Inflammatory macrophage (primary cell): ENCODE data around the gene PLRG1.
"Not testable (repeated sequence)": the region's sequence is repeated elsewhere in the genome, so short reads cannot be mapped to it uniquely, and the experiment has no call there.

Experiments
- DNase-seq, 2 donors: peaks; one replicate each; pipeline ENCODE4 v3.0.0-alpha.2; 2020 to 2022
- total RNA-seq, 18 experiments: gene quantifications; one replicate each; lab custom pipeline; 2026; ENCODE audit warnings: mixed read lengths in 6 of 18, inconsistent platforms in 2 of 18; lab: John Stamatoyannopoulos, UW

Gene PLRG1
- total RNA-seq: 29.8 to 76.5 (median 60.2) reads per million in 18 experiments

DNA sequence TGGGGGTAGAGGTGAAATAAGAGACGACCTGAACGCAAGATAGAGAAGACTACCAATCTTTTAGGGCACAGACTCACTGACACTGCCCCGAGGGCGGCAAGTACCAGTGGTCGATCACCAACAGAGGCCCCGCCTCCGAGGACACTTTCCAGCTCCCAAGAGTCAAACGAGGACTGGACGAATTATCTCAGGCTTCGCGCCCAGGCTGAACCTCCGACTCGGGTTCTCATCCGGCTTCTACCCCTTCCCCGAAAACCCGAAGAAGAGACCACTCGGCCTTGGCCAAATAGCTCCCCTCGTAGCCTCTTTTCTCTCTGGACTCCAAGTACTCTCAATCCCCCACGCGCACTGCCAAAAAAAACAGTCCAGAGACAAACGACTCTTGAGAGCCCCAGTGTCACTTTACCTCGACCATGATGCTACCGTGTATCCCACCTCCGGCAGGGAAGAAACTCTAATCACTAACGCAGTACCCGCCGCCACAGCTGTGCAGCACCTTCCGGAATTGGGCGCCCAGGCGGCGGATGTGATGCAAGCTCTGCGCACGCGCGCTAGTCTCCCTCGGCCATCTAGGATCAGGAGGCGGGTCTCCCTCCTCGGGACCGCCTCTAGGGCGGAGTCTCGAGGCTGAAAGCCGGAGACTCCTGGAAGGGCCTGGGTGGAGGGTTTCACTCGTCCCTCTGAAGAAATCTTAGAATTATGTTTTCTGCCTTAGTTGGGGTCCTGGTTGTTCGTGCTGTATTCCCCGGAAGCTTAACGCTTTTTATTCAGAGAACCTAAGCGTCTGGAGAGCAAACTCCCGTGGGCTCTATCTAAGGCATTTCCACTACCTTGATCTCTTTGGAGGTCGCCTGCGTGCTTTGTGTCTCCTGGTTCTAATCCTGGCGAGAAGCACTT is at the start of gene PLRG1:
Gene PLRG1 (minus strand): TSS at position 507 of the 897 bp plus-strand sequence. CDS start 92 bp downstream, at position 415.
- DNase-seq: peak; percentile 97

DNA sequence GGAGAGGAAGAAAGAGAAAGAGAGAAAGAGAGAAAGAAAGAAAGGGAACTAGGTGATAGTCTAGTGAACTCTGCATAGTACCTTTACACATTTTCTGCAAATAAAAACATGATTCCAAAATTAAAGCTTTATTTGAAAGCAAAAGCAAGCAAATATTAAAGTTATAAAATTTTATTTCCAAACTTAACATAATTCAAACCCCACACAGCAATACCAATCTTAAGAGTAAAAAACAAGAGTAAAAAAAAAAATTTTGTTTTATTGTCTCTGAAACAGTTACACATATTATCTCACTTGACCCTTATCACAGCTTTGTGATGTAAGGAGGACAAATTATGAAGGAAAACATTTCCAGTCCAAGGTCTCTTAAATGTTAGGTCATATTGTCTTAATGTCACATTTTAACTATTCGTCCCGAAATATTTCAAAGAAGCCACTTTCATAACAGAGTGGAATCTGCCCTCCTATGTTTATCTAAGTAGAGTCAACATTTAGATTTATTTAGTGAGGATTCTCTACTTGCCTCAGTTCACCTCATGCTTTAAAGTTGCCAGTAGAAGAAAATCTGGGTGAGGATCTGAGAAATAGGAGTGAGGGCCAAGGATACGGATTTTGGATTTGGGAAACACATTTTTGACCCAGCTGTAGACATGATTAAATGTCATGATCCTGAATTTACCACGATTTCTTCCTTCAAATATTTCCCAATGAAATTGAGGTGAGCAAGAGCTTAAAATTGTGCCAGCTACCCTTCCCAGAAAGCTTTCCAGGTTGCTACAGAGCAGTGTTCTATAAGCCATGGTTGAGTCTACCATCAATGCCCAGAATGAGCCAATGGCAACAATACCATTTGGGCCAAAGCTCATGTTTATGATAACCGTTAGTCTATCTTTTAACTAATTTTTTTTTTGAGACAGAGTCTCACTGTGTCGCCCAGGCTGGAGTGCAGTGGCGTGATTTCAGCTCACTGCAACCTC is 47.9 kb upstream of the PLRG1 start:
- DNase-seq: no peak

DNA sequence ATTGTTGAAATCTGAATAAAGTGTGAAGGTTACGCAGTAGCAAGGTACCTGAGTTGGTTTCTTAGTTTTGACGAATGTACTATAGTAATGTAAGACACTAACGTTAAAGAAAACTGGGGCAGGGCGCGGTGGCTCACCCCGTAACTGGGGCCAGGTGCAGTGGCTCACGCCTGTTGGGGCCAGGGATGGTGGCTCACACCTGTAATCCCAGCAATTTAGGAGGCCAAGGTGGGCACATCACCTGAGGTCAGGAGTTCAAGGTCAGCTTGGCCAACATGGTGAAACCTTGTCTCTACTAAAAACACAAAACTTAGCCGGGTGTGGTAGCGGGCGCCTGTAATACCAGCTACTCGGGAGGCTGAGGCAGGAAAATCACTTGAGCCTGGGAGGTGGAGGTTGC is 47.1 kb upstream of the PLRG1 start:
- not testable (repeated sequence) for DNase-seq

DNA sequence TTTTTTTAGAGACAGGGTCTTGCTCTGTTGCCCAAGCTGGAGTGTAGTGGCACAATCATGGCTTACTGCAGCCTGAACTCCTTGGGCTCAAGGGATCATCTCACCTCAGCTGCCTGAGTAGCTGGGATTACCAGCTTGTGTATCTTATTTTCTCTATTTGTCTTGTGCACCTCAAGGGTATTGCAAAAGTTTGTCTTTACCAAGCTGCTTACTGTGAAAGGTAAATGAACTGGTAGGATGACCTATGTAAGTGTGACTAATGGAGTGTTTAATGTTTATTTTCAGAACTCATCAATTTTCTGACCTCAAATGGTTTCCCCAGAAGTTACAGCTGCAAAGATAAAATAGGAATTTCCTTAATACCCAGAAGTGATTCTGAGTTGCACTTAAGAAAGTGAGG is 45.6 kb upstream of the PLRG1 start:
- DNase-seq: no peak

DNA sequence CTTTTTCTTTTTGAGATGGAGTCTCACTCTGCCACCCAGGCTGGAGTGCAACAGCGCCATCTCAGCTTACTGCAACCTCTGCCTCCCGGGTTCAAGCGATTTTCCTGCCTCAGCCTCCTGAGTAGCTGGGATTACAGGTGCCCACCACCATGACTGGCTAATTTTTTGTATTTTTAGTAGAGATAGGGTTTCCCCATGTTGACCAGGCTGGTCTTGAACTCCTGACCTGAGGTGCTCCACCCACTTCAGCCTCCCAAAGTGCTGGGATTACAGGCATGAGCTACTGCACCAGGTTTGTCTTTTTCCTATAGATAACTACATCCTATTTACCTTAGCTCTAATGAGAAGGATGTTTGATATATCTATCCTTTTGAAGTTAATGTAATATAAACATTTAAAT is 44.1 kb upstream of the PLRG1 start:
- not testable (repeated sequence) for DNase-seq

DNA sequence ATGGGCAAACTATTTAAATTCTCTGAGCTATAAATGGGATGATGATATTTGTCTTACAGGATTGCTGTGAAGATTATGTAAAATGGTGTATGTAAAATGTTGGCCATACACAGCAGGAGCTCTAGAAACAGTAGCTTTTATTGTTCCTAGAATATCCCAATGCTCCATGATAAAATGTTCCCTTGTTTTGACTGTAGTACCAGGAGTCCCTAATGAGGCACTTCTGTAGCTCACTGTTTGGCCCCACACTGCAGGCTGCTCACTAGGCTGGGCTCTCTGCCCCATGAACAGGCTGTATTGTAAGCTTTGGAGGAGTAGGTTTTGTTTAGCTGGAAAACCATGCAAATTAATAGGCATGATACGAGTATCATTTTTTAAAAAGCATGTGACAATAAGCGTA is 43.7 kb upstream of the PLRG1 start:
- DNase-seq: no peak

DNA sequence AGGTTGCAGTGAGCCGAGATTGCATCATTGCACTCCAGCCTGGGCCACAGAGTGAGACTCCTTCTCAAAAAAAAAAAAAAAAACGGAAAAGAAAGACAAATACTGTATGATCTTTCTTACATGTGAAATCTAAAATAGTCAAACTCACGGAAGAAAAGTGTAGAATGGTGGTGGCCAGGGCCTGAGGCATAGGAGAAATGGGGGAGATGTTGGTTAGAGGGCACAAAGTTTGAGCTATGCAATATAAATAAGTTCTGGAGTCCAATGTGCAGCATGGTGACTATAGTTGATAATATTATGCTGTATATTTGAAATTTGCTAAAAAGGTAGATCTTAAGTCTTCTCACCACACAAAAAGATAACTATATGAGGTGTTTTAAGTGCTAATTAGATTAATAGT is 41.7 kb upstream of the PLRG1 start:
- DNase-seq: no peak

DNA sequence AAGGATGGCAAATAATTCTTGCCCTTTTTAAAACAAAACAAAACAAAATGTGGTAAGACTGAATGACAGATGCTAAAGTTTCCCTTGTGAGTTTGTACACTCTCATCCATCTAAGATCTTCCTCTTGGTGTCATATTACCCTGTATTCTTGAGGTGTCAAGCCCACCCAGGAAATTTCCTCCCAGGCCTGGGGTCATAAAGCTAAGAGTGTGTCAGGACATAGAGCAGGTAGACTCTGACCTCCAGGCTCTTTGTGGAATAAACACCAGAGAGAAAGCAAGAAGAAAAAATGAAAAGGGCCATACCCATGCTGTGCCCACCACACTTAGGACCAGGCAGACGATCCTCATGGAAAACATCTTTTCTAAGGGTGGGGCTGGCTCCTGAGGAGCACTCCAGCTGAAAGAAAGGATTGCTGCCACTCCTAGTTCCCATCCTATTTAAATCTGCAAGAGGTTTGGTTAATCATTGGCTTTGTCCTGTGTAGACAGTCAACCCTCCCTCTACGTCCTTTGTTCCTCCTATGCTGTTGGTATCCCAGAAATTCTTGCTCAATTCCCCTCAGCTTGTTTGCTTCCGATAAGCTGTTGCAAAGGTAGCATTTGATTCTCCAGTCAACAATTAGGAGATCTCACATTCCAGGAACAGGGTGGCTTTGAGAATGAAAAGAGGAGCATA is 40.3 kb upstream of the PLRG1 start, which contains the start of gene FGA:
Gene FGA (minus strand): TSS at position 414 of the 678 bp plus-strand sequence. CDS start 55 bp downstream, at position 359.
- no peak for DNase-seq

DNA sequence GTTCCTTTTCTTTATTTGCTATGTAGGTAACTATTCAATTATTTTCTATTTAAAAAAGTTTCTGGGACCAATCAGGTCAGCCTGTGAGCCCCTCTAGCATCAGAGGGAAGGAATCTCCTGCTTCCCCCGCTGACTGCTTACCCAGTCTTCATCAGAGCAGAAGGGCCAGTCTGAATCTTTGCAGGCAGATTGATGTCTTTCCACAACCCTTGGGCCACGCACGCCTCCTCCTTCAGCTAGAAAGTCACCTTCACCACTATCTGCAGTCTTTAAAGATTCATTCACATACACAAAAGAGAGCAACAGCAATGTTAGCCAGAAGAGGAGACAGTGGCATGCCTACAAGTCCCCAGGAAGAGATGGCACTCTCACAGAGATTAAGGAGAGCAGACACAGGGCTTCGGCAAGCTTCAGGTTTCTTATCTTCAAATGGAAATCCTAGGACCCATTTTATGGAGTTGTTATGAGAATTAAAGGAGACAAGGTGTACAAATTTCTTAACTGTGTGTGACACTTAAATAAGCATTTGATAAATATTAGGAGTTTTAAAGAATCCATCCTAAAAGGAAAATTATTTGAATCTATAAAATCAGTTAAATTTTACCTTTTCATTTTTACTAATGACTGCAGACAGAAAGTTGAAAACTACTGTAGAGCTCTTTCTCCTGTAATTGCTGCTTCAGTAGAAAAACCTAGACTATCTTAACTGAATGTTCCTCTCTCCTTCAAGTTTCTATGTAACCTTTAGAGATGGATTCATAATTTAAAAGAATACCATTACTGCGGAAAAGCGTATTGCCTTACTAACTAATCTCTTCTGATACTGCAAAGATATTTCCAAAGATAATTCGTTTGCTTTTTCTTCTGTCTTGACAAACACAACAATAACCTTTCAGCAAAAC is 39.3 kb upstream of the PLRG1 start:
- no peak for DNase-seq

DNA sequence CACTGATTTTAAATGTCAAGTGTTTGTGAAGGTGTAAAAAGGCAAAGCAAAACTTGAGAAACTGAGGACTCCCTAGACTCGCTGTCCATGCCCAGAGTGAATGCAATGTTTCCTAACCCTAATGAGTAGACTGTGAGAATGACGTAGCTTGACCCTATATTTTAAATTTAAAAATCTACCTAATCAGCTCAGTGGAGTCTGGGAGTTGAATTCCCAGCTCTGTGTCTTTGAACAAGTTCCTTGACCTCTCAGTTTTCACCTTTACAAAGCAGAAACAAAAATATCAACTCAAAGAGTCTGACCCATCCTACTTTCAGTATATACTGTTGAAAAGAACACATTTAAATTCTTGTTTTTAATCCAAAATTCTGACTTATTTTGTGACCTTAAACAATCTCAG is 38.0 kb upstream of the PLRG1 start:
- no peak for DNase-seq

DNA sequence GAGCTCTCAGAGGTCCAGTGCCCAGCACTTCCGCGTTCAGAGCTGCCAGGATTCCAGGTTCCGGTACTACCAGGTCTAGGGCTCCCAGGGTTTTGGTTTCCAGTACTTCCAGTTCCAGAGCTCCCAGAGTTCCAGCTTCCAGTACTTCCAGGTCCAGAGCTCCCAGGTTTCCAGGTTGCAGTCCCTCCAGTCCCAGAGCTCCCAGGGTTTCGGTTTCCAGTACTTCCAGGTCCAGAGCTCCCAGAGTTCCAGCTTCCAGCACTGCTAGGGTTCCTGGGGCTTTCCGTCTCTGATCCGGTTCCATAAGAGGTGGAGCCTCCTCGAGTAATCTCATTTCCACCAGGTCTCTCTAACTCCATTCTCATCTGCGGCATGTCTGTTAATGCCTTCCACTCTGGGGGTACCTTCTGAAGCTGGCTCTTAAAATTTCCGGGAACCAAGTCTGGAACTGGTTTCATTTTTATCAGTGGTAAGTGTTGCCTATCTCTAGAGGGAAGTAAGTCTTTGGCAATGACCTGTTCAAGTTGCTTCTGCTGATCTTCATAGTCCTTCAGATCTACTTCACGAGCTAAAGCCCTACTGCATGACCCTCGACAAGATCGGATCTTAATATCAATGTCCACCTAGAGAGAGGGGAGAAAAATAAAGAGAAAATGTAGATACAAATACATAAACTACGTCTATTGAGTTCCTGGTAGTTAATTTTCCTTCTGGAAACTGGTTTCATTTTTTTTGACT is 36.3 kb upstream of the PLRG1 start:
- no peak for DNase-seq

DNA sequence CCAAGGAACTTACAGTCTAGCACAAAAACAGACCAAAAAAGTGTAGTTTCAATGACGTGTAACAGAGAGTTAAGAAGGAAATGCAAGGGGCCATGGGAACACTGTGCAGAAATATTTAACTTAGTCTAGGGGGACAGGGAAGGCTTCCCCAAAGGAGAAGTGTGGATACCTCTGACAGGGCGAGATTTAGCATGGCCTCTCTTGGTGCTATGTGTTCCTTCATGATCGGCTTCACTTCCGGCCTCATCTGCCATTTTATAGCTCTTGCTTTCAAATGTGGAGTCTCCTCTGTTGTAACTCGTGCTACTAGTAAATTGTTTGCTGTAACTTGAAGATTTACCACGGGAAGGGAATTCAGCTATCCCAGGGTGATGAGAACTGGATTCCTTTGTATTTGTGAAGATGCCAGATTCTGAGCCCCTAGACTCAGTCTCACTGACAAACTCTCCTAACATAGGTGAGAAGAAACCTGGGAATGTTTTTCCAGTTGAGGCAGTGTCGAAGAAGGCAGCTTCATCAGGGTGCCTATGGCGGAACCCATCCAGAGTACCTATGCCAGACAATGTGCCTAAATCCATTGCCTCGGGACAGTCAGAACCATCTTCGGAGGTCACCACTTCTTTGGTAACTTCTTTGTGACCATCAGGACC is 35.3 kb upstream of the PLRG1 start:
- no peak for DNase-seq

DNA sequence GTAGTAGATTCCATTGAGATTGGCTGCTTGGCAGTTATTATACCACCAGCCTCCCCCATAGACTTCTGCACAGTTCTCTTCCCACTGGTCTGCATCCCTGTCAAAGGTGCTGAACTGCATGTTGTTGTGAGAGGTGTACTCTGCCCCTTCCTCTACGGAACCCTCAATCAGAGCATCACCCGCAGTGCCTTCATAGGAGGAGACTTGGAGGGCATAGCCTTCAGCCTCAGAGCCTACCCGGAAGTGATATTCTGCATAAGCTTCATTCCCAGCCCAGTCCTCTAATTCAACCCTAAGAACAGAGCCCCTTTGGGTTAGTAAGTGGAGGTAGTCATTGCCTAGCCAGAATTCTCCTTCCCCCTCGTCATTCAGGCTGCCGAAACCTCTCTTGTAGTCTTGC is 34.1 kb upstream of the PLRG1 start:
- DNase-seq: no peak

DNA sequence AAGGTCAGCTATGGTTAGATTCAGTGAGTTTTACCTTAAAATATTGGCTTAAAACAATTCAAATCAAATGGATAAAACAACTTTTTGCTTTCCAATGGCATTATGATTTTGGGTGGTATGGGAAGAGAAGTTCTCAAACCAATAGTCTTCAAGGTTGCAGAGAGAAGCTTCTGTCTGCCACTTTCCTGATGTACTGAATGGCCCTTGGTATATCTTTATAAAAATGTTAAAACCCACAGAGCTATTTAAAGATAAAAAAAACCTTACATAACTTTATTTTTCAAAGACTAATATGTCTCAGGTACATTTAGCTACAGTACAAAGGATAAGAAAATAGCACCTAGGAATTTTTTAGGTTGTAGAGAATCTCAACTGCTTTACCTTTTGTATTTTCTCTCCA is 33.5 kb upstream of the PLRG1 start:
- DNase-seq: no peak

DNA sequence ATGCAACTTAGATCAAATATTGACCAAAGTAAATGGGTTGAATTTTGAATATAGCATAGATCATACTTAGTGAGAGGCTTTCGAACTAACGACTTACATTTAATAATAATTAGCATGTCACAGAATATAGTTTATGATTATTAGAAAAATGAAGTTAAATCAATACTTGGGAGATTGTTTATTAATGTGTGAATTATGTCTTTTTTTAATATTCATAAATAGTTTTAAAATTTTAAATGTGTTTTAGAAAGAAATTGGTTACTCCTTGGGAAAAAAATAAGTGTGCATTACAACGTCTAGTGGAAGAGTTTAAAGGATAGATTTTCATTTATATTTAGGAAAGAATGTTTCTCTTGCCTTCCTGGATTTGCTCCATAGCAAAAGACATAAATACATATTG is 33.0 kb upstream of the PLRG1 start:
- DNase-seq: no peak

DNA sequence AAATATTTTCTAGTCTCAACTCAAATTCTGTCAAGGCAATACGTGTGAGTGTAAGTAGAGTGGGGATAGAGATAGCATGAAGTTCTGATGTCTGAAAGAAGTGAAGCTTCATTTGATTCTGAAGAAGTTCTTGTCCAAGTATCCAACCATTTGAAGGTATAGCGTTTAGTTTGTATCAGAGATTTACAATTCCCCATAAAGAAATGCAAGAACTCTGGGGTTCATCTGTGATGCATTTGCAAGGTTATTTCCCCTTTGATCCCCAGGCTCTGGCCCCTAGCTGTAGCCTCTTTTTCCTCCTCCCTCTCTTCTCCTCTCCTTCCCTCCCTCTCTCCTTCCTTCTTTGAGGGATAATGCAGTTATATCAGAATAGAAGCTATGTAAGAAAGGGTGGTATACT is 32.5 kb upstream of the PLRG1 start:
- no peak for DNase-seq

DNA sequence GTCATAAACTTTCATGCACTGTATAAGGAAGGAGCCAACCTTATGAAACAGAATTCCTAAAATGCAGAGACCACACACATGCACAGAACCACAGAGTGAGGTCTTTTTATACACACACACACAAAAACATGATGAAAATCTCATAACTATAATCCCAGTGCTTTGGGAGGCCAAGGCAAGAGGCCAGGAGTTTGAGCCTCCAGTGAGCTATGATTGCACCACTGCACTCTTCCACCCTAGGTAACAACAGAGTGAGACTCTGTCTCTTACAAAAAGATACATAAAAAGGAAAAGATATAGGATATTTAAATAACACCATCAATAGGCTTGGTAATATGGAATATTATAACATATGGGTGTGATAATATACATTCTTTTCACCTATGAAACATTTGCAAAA is 29.7 kb upstream of the PLRG1 start:
- DNase-seq: no peak

DNA sequence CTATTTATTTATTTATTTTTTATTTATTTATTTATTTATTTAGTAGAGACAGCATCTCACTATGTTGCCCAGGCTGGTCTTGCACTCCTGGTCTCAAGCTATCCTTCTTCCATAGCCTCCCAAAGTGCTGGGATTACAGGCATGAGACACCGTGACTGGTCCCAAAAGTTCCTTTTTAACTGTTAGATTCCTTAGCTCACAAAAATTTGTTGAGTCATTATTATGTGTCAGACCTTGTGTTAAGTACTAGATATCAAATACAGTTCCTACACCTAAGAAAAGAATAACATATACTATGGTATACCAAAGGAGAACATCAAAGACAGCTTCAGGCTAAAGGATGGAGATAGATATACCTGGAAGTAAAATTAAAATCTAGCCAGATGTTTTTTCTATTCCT is 28.7 kb upstream of the PLRG1 start:
- DNase-seq: no peak

DNA sequence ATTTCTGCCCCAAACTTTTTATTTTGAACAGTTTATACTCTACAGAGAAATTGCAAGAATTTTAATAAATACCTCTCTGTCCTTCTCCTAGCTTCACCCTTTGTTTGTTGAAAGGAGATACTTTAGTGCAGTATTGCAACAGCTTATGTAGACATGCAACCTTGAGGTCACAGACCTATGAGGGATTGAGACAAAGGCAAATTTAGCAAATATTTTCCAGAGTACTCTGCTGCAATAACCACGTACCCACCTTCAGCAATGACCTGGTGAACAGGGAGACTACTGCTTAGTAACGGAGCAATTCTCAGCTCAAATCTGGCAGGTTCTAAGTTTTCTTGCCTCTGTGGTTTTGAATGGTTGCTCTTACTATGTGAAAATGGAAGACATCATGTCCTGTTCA is 27.1 kb upstream of the PLRG1 start:
- no peak for DNase-seq

DNA sequence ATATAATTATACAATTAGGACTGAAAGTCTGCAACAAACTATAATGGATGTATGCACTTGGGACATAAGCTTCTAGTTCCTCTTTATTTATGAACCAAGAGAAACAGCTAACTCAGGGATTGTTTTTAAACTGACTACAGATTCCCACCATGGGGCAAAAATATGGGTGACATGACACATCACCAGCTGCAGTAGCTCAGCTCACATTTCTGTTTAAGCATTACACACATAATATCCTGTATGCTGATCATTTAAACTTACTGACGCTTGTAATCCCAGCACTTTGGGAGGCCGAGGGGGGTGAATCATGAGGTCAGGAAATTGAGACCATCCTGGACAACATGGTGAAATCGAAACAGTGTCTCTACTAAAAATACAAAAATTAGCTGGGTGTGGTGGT is 24.1 kb upstream of the PLRG1 start:
- no peak for DNase-seq
